Trophoblast cell (in vitro differentiated cells and primary cell): ENCODE data around the gene KCNMA1.

Experiments used
- DNase-seq, 2 donors: peaks; one replicate each; pipeline ENCODE4 v3.0.0-alpha.2; 2016
- H2AFZ ChIP-seq: 2 replicates; pipeline ENCODE4 v1.6.1; 2013; ENCODE audit warnings: low read length, moderate library complexity, mild to moderate bottlenecking; ENCODE audit not compliant: insufficient read depth, poor library complexity
- H2AK5ac ChIP-seq: 2 replicates; pipeline ENCODE4 v1.6.1; 2013; ENCODE audit warnings: mild to moderate bottlenecking, low read length
- H2BK120ac ChIP-seq: 2 replicates; pipeline ENCODE4 v1.6.1; 2013; ENCODE audit warnings: low read length, mild to moderate bottlenecking, moderate library complexity; ENCODE audit not compliant: insufficient read depth, poor library complexity
- H2BK12ac ChIP-seq: 2 replicates; pipeline ENCODE4 v1.6.1; 2013; ENCODE audit warnings: mild to moderate bottlenecking, low read length, moderate library complexity
- H2BK5ac ChIP-seq: 2 replicates; pipeline ENCODE4 v1.6.1; 2013; ENCODE audit warnings: low read length, low read depth, moderate library complexity, mild to moderate bottlenecking; ENCODE audit not compliant: poor library complexity
- H3K14ac ChIP-seq: 2 replicates; pipeline ENCODE4 v1.6.1; 2013; ENCODE audit warnings: mild to moderate bottlenecking, low read length
- H3K18ac ChIP-seq: 2 replicates; pipeline ENCODE4 v1.6.1; 2013; ENCODE audit warnings: mild to moderate bottlenecking, low read length
- H3K23ac ChIP-seq: 2 replicates; pipeline ENCODE4 v1.6.1; 2013; ENCODE audit warnings: low read length
- H3K27ac ChIP-seq: 2 replicates; pipeline ENCODE4 v1.5.1; 2013; ENCODE audit warnings: low read depth, mild to moderate bottlenecking, inconsistent platforms, low read length, moderate library complexity
- H3K27me3 ChIP-seq: 2 replicates; pipeline ENCODE4 v1.6.1; 2013; ENCODE audit warnings: inconsistent platforms, mild to moderate bottlenecking, low read length, moderate library complexity; ENCODE audit not compliant: insufficient read depth
- H3K36me3 ChIP-seq, 2 experiments: 1 replicate in 1 of 2; 2 replicates in 1 of 2; pipeline ENCODE4 v1.6.1; 2013; ENCODE audit warnings: low read length in 2 of 2, mild to moderate bottlenecking in 2 of 2, moderate library complexity in 1 of 2; ENCODE audit not compliant: insufficient read depth in 2 of 2, control insufficient read depth in 1 of 2
- H3K4ac ChIP-seq: 2 replicates; pipeline ENCODE4 v1.6.1; 2013; ENCODE audit warnings: low read depth, mild to moderate bottlenecking, low read length, moderate library complexity
- H3K4me1 ChIP-seq, 2 experiments: 1 replicate in 1 of 2; 2 replicates in 1 of 2; pipeline ENCODE4 v1.6.1; 2013; ENCODE audit warnings: low read length in 2 of 2, mild to moderate bottlenecking in 2 of 2, moderate library complexity in 1 of 2; ENCODE audit not compliant: insufficient read depth in 2 of 2, control insufficient read depth in 1 of 2
- H3K4me2 ChIP-seq: 2 replicates; pipeline ENCODE4 v1.6.1; 2013; ENCODE audit warnings: inconsistent platforms, mild to moderate bottlenecking, low read length, moderate library complexity
- H3K4me3 ChIP-seq: 2 replicates; pipeline ENCODE4 v1.5.1; 2013; ENCODE audit warnings: mild to moderate bottlenecking, low read depth, low read length, inconsistent platforms
- H3K79me1 ChIP-seq: one replicate; pipeline ENCODE4 v1.6.1; 2013; ENCODE audit warnings: low read length
- H3K79me2 ChIP-seq: 2 replicates; pipeline ENCODE4 v1.6.1; 2013; ENCODE audit warnings: low read length, mild to moderate bottlenecking; ENCODE audit not compliant: control insufficient read depth, insufficient read depth, poor library complexity
- H3K9ac ChIP-seq: 2 replicates; pipeline ENCODE4 v1.6.1; 2013; ENCODE audit warnings: mild to moderate bottlenecking, low read length
- H3K9me3 ChIP-seq: 2 replicates; pipeline ENCODE4 v1.6.1; 2013; ENCODE audit warnings: low read depth, mild to moderate bottlenecking, control low read depth, inconsistent platforms, low read length; ENCODE audit not compliant: insufficient read depth
- H4K12ac ChIP-seq: 2 replicates; pipeline ENCODE4 v1.6.1; 2013; ENCODE audit warnings: low read depth, mild to moderate bottlenecking, low read length, moderate library complexity
- H4K8ac ChIP-seq: 2 replicates; pipeline ENCODE4 v1.6.1; 2013; ENCODE audit warnings: low read depth, mild to moderate bottlenecking, low read length, moderate library complexity
- H4K91ac ChIP-seq: one replicate; pipeline ENCODE4 v1.6.1; 2013; ENCODE audit warnings: low read depth, mild to moderate bottlenecking, low read length, moderate library complexity
- WGBS: extraction: QIAGEN DNeasy Blood & Tissue Kit; methylation state at CpG from one replicate; pipeline ENCODE4 v1.1.7; 2013; ENCODE audit warnings: missing lambda C conversion rate; ENCODE audit not compliant: insufficient read length, insufficient coverage; ENCODE audit errors: extremely low coverage; 5-methylcytosine and 5-hydroxymethylcytosine counted together

Gene KCNMA1

GRCh38 chr10:76915316-76915715 is 722.3 kb downstream of the KCNMA1 start:
- Histone ChIP-seq H3K18ac (no peak overlapping the region), H3K9ac (no peak overlapping the region), H3K79me2 (no peaks in the 10 kb centered on the region), H3K4me2 (no peak overlapping the region), H2AFZ (no peak overlapping the region), H3K4ac (no peak overlapping the region), H3K14ac (no peak overlapping the region), H2BK5ac (no peak overlapping the region), H4K8ac (no peak overlapping the region), H2AK5ac (no peak overlapping the region), H3K4me1 (no peaks in the 10 kb centered on the region), H3K36me3 (peaks cover 0 to 7% of the 10 kb centered on the region in 2 experiments), H3K79me1 (no peaks in the 10 kb centered on the region), H4K12ac (no peak overlapping the region), H3K27ac (no peak overlapping the region), H3K27me3 (no peaks in the 10 kb centered on the region), H2BK120ac (no peak overlapping the region), H2BK12ac (no peak overlapping the region), H4K91ac (no peak overlapping the region), H3K23ac (no peak overlapping the region), H3K4me3 (no peak overlapping the region), H3K9me3 (no peaks in the 10 kb centered on the region)
- WGBS, result no CpG with 5 or more reads among the region's 2 CpGs
- DNase-seq, result no peak

- Histone ChIP-seq H2BK12ac (no peak overlapping the region), H3K4ac (no peak overlapping the region), H3K27ac (no peak overlapping the region), H2AFZ (no peak overlapping the region), H3K79me1 (no peaks in the 10 kb centered on the region), H3K14ac (no peak overlapping the region), H4K8ac (no peak overlapping the region), H2BK120ac (no peak overlapping the region), H2BK5ac (no peak overlapping the region), H3K9ac (no peak overlapping the region), H3K18ac (no peak overlapping the region), H3K27me3 (no peaks in the 10 kb centered on the region), H3K4me3 (no peak overlapping the region), H3K9me3 (no peaks in the 10 kb centered on the region), H3K23ac (no peak overlapping the region), H3K4me2 (no peak overlapping the region), H3K79me2 (no peaks in the 10 kb centered on the region), H3K36me3 (peaks cover 6 to 18% of the 10 kb centered on the region in 2 experiments), H3K4me1 (no peaks in the 10 kb centered on the region), H4K12ac (no peak overlapping the region), H4K91ac (no peak overlapping the region), H2AK5ac (no peak overlapping the region)
- DNase-seq, result no peak
- WGBS, result no CpG with 5 or more reads among the region's 1 CpG
These were observed 726.4 kb downstream of the KCNMA1 start for GRCh38 chr10:76911184-76911583.

GRCh38 chr10:76910184-76910962 is 727.2 kb downstream of the KCNMA1 start:
- Histone ChIP-seq H4K91ac (no peak overlapping the region), H3K27me3 (no peaks in the 10 kb centered on the region), H2AK5ac (no peak overlapping the region), H3K4me1 (no peaks in the 10 kb centered on the region), H2BK5ac (no peak overlapping the region), H4K12ac (no peak overlapping the region), H2BK12ac (no peak overlapping the region), H3K79me1 (no peaks in the 10 kb centered on the region), H3K36me3 (peaks cover 6 to 18% of the 10 kb centered on the region in 2 experiments), H3K27ac (no peak overlapping the region), H3K9ac (no peak overlapping the region), H3K4ac (no peak overlapping the region), H3K4me2 (no peak overlapping the region), H3K4me3 (no peak overlapping the region), H4K8ac (no peak overlapping the region), H3K79me2 (no peaks in the 10 kb centered on the region), H2BK120ac (no peak overlapping the region), H3K14ac (no peak overlapping the region), H2AFZ (no peak overlapping the region), H3K9me3 (no peaks in the 10 kb centered on the region), H3K23ac (no peak overlapping the region), H3K18ac (no peak overlapping the region)
- WGBS, result no CpG with 5 or more reads among the region's 8 CpGs
- DNase-seq, result no peak

GRCh38 chr10:76906256-76906655 is 731.4 kb downstream of the KCNMA1 start:
- Histone ChIP-seq H3K4ac (no peak overlapping the region), H3K4me2 (no peak overlapping the region), H3K14ac (no peak overlapping the region), H3K18ac (no peak overlapping the region), H2BK12ac (no peak overlapping the region), H3K36me3 (peaks cover 8 to 17% of the 10 kb centered on the region in 2 experiments), H2BK120ac (no peak overlapping the region), H3K79me2 (no peaks in the 10 kb centered on the region), H2AFZ (no peak overlapping the region), H3K23ac (no peak overlapping the region), H4K8ac (no peak overlapping the region), H2BK5ac (no peak overlapping the region), H3K4me1 (no peaks in the 10 kb centered on the region), H4K12ac (no peak overlapping the region), H3K4me3 (no peak overlapping the region), H3K79me1 (no peaks in the 10 kb centered on the region), H3K27me3 (no peaks in the 10 kb centered on the region), H2AK5ac (no peak overlapping the region), H3K27ac (no peak overlapping the region), H3K9ac (no peak overlapping the region), H4K91ac (no peak overlapping the region), H3K9me3 (no peaks in the 10 kb centered on the region)
- no CpG with 5 or more reads among the region's 2 CpGs for WGBS
- DNase-seq, result no peak
